OCI-LY3 (cell line): ENCODE data around the gene LSM14A.

Experiments used
- CTCF ChIP-seq: fragments of 200-600, 300-600 bp; sonication (generic); IDR thresholded peaks from 2 replicates; pipeline ENCODE4 v1.5.1; 2014; ENCODE audit warnings: antibody characterized with exemption, low read length, low read depth
- EZH2phosphoT487 ChIP-seq: fragments of 200-600 bp; shearing (Covaris generic); IDR thresholded peaks from 2 replicates; pipeline ENCODE4 v1.6.1; 2018; ENCODE audit warnings: antibody characterized with exemption, mixed run types, low read depth

- TF ChIP-seq CTCF (no peak), EZH2phosphoT487 (no peak)
These were observed 84.7 kb downstream of the LSM14A start for GRCh38 chr19:34256835-34257558.
